Stimulated activated naive CD4-positive, alpha-beta T cell (primary cell): ENCODE data around the gene PIN4.
"Not testable (repeated sequence)": the region's sequence is repeated elsewhere in the genome, so short reads cannot be mapped to it uniquely, and the experiment has no call there.

Source experiments
- DNase-seq, 6 experiments: peaks; one replicate each; lab custom pipeline; 2025; lab: John Stamatoyannopoulos, UW

PIN4 gene

GRCh38 chrX:72202792-72203401, 21.3 kb downstream of the PIN4 start:
- DNase-seq, result no peak

GRCh38 chrX:72203421-72203820, 21.9 kb downstream of the PIN4 start:
- DNase-seq, result no peak

GRCh38 chrX:72205706-72206105, 24.1 kb downstream of the PIN4 start:
- no peak for DNase-seq

GRCh38 chrX:72207366-72207765, 25.8 kb downstream of the PIN4 start:
- no peak for DNase-seq

- no peak for DNase-seq
Observed at GRCh38 chrX:72208126-72208800, 26.7 kb downstream of the PIN4 start.

GRCh38 chrX:72216973-72217372, 35.4 kb downstream of the PIN4 start:
- no peak for DNase-seq

- DNase-seq, result not testable (repeated sequence)
Observed at GRCh38 chrX:72220375-72220774, 38.8 kb downstream of the PIN4 start.

- DNase-seq, result no peak
Observed at GRCh38 chrX:72230290-72230689, 48.7 kb downstream of the PIN4 start.

GRCh38 chrX:72236841-72237240, 55.3 kb downstream of the PIN4 start:
- DNase-seq, result no peak

GRCh38 chrX:72238183-72238582, 56.6 kb downstream of the PIN4 start:
- DNase-seq, result no peak

- peak; percentile 69 to 80 (median 74) for DNase-seq
Observed at GRCh38 chrX:72238721-72239475, 57.3 kb downstream of the PIN4 start, which contains the start of gene ERCC6L. TSS of gene ERCC6L (minus strand) at chrX:72239027. CDS start at chrX:72238911, 116 bp downstream.

- no peak for DNase-seq
Observed at GRCh38 chrX:72240976-72241375, 59.4 kb downstream of the PIN4 start.

- DNase-seq, result no peak
Observed at GRCh38 chrX:72243472-72243871, 61.9 kb downstream of the PIN4 start.

GRCh38 chrX:72245461-72246089, 64.0 kb downstream of the PIN4 start:
- DNase-seq, result peak in 2 of 6 experiments; percentile 4 to 5

- DNase-seq, result no peak
Observed at GRCh38 chrX:72247206-72247942, 65.8 kb downstream of the PIN4 start.
